ENCODE data around the gene FAM210A.
A peak's percentile ranks its signal among the peaks of the same experiment; 100 is the strongest.

Gene FAM210A

DNA sequence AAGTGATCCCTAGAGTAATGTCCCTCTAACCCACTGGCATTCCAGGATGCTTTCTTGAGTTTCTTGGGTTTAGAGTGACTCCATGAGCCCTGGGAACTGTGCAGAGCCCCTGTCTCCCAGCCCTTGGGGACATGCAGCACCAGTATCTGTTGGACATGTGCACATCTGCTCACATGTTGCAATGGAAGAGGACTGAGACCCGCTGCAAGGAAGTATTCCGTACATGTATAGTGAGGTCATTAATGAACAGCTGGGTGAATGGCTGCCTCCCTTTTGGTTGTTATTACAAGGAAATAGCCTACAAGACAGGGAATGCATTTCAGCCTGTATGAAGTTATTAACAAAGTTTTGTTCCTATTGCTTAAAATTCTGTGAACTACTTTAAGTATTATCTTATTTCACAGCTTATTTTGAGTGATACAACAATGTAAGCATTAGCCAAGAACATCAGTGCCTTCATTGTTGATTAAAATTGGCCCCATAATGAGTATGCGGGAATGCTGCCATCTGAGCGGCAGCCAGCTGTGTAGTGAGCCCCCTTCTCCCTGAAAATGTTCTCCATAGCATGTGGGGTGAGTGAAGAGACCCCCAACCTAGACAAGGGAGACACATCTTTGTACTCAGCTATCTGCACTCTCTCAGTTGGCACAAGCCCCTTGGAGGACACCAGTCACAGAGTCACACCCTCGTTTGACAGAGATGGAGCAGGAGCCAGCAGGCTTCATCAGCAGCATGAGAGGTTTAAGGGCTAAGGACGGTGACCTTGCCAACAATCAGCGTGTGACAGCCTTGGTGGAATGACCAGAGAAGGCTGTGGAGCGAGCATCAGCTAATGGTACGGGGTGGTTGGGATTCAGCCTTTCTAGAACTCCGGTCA is 87.4 kb downstream of the FAM210A start:
- no peaks in the 10 kb centered on the region for H3K9me3 ChIP-seq (ENCODE audit: control insufficient read depth, low read length)
- DNase-seq, result no peak
- H2AFZ ChIP-seq (ENCODE audit: low read depth, low read length), result no peak overlapping the region
- H3K36me3 ChIP-seq (ENCODE audit: control insufficient read depth in 1 of 2, insufficient read depth in 2 of 2, low read depth in 1 of 2, low read length in 2 of 2), result no peaks in the 10 kb centered on the region
- H3K79me1 ChIP-seq (replicated peaks; ENCODE audit: low read length, poor library complexity, severe bottlenecking), result no peaks in the 10 kb centered on the region
- H3K27me3 ChIP-seq (ENCODE audit: control insufficient read depth in 1 of 2, insufficient read depth in 1 of 2, low read length in 2 of 2), result peaks cover 28 to 30% of the 10 kb centered on the region in 2 experiments
- no peak overlapping the region for H2BK15ac ChIP-seq (ENCODE audit: low read depth, poor library complexity, severe bottlenecking)
- no peak overlapping the region for H3K9ac ChIP-seq (ENCODE audit: low read length)
- no peak overlapping the region for H4K8ac ChIP-seq (ENCODE audit: low read length)
- H3K4me1 ChIP-seq (ENCODE audit: control insufficient read depth, insufficient read depth, low read depth, low read length), result peaks cover 13% of the 10 kb centered on the region
- H2AK5ac ChIP-seq (ENCODE audit: low read length, severe bottlenecking), result no peak overlapping the region
- WGBS, result 85% methylated on average over 10 of the region's 10 CpGs
- H2BK5ac ChIP-seq (ENCODE audit: low read depth, low read length, poor library complexity, severe bottlenecking), result no peak overlapping the region
- no peak overlapping the region for H3K27ac ChIP-seq (ENCODE audit: low read length, poor library complexity, severe bottlenecking)
- H3K18ac ChIP-seq (ENCODE audit: low read depth in 1 of 2, low read length in 2 of 2), result no peak overlapping the region
- no peak overlapping the region for H4K91ac ChIP-seq (ENCODE audit: low read length)
- no peak overlapping the region for H3K23ac ChIP-seq (ENCODE audit: low read length in 2 of 2)
- H3K4me2 ChIP-seq (ENCODE audit: low read length, poor library complexity, severe bottlenecking), result no peak overlapping the region
- H3K14ac ChIP-seq (ENCODE audit: low read length in 2 of 2), result peak overlapping the region in 1 of 2 experiments; percentile 22
- no peak overlapping the region for H2BK12ac ChIP-seq (ENCODE audit: low read length in 2 of 2)
- H2BK120ac ChIP-seq (ENCODE audit: low read depth, low read length), result no peak overlapping the region
- no peak overlapping the region for H3K4me3 ChIP-seq (ENCODE audit: insufficient read depth in 1 of 2, low read depth in 1 of 2, low read length in 2 of 2)
- no peak overlapping the region for H3K4ac ChIP-seq (ENCODE audit: low read depth in 1 of 2, low read length in 2 of 2)

DNA sequence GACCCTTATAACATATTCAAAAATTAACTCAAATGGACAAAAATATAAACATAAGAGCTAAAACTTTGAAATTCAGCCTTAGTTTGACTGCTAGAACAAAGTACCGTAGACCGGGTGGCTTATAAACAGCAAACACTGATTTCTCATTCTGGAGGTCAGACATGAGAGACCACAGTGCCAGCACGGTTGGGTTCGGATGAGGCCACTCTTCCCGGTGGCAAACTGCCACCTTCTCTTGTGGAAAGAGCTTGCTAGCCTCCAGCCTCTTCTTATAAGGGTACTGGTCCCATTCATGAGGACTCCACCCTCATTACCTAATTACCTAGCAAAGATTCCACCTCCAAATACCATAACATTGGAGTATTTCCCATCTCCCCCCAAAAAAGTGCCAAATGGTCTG is 91.3 kb downstream of the FAM210A start:
- H2BK120ac ChIP-seq (ENCODE audit: low read depth, low read length), result no peak overlapping the region
- peaks cover 12 to 13% of the 10 kb centered on the region in 2 experiments for H3K27me3 ChIP-seq (ENCODE audit: control insufficient read depth in 1 of 2, insufficient read depth in 1 of 2, low read length in 2 of 2)
- H3K79me1 ChIP-seq (replicated peaks; ENCODE audit: low read length, poor library complexity, severe bottlenecking), result no peaks in the 10 kb centered on the region
- H2BK15ac ChIP-seq (ENCODE audit: low read depth, poor library complexity, severe bottlenecking), result no peak overlapping the region
- H3K4me2 ChIP-seq (ENCODE audit: low read length, poor library complexity, severe bottlenecking), result no peak overlapping the region
- no peaks in the 10 kb centered on the region for H3K36me3 ChIP-seq (ENCODE audit: control insufficient read depth in 1 of 2, insufficient read depth in 2 of 2, low read depth in 1 of 2, low read length in 2 of 2)
- H3K4me1 ChIP-seq (ENCODE audit: control insufficient read depth, insufficient read depth, low read depth, low read length), result no peaks in the 10 kb centered on the region
- no peak overlapping the region for H2AFZ ChIP-seq (ENCODE audit: low read depth, low read length)
- H4K91ac ChIP-seq (ENCODE audit: low read length), result no peak overlapping the region
- no peak overlapping the region for H2BK5ac ChIP-seq (ENCODE audit: low read depth, low read length, poor library complexity, severe bottlenecking)
- no peak overlapping the region for H3K14ac ChIP-seq (ENCODE audit: low read length in 2 of 2)
- no peak overlapping the region for H3K4me3 ChIP-seq (ENCODE audit: insufficient read depth in 1 of 2, low read depth in 1 of 2, low read length in 2 of 2)
- no peak overlapping the region for H4K8ac ChIP-seq (ENCODE audit: low read length)
- no peak overlapping the region for H2AK5ac ChIP-seq (ENCODE audit: low read length, severe bottlenecking)
- no peak overlapping the region for H3K9ac ChIP-seq (ENCODE audit: low read length)
- no peak for DNase-seq
- 92% methylated on average over 5 of the region's 5 CpGs for WGBS
- no peak overlapping the region for H3K18ac ChIP-seq (ENCODE audit: low read depth in 1 of 2, low read length in 2 of 2)
- no peak overlapping the region for H2BK12ac ChIP-seq (ENCODE audit: low read length in 2 of 2)
- no peak overlapping the region for H3K23ac ChIP-seq (ENCODE audit: low read length in 2 of 2)
- H3K9me3 ChIP-seq (ENCODE audit: control insufficient read depth, low read length), result no peaks in the 10 kb centered on the region
- no peak overlapping the region for H3K27ac ChIP-seq (ENCODE audit: low read length, poor library complexity, severe bottlenecking)
- H3K4ac ChIP-seq (ENCODE audit: low read depth in 1 of 2, low read length in 2 of 2), result no peak overlapping the region

DNA sequence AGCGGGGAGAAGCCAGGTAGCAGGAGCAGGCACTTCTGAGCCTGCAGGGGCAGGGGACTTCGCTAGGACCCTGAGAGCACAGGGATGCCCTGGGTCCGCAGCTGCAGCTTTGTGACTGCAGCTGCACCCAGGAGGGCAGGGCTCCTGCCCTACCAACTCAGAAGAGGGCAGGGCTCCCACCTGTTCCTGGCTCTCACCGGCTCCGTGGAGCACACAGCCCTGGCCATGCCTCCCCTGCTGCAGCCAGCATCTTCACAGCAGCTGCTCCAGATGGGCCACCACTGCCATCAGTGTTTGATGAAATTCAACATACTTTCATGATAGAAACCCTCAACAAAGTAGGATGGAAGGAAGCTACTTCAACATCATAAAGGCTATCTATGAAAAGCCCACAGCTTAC is 92.7 kb downstream of the FAM210A start:
- Histone ChIP-seq H3K27ac (ENCODE audit: low read length, poor library complexity, severe bottlenecking) (no peak overlapping the region), H2BK120ac (ENCODE audit: low read depth, low read length) (no peak overlapping the region), H3K4me1 (ENCODE audit: control insufficient read depth, insufficient read depth, low read depth, low read length) (no peaks in the 10 kb centered on the region), H3K4ac (ENCODE audit: low read depth in 1 of 2, low read length in 2 of 2) (no peak overlapping the region), H2AK5ac (ENCODE audit: low read length, severe bottlenecking) (no peak overlapping the region), H3K23ac (ENCODE audit: low read length in 2 of 2) (no peak overlapping the region), H2BK15ac (ENCODE audit: low read depth, poor library complexity, severe bottlenecking) (no peak overlapping the region), H3K18ac (ENCODE audit: low read depth in 1 of 2, low read length in 2 of 2) (no peak overlapping the region), H3K14ac (ENCODE audit: low read length in 2 of 2) (peak overlapping the region in 1 of 2 experiments; percentile 47), H2BK5ac (ENCODE audit: low read depth, low read length, poor library complexity, severe bottlenecking) (no peak overlapping the region), H3K9me3 (ENCODE audit: control insufficient read depth, low read length) (no peaks in the 10 kb centered on the region), H3K36me3 (ENCODE audit: control insufficient read depth in 1 of 2, insufficient read depth in 2 of 2, low read depth in 1 of 2, low read length in 2 of 2) (no peaks in the 10 kb centered on the region), H3K9ac (ENCODE audit: low read length) (no peak overlapping the region), H4K91ac (ENCODE audit: low read length) (peak overlapping the region; percentile 53), H3K27me3 (ENCODE audit: control insufficient read depth in 1 of 2, insufficient read depth in 1 of 2, low read length in 2 of 2) (peaks cover 7 to 13% of the 10 kb centered on the region in 2 experiments), H3K79me1 (replicated peaks; ENCODE audit: low read length, poor library complexity, severe bottlenecking) (no peaks in the 10 kb centered on the region), H3K4me3 (ENCODE audit: insufficient read depth in 1 of 2, low read depth in 1 of 2, low read length in 2 of 2) (peak overlapping the region in 1 of 2 experiments; percentile 10), H3K4me2 (ENCODE audit: low read length, poor library complexity, severe bottlenecking) (no peak overlapping the region), H2AFZ (ENCODE audit: low read depth, low read length) (no peak overlapping the region), H4K8ac (ENCODE audit: low read length) (no peak overlapping the region), H2BK12ac (ENCODE audit: low read length in 2 of 2) (no peak overlapping the region)
- DNase-seq, result no peak
- WGBS, result 85% methylated on average over 5 of the region's 5 CpGs

DNA sequence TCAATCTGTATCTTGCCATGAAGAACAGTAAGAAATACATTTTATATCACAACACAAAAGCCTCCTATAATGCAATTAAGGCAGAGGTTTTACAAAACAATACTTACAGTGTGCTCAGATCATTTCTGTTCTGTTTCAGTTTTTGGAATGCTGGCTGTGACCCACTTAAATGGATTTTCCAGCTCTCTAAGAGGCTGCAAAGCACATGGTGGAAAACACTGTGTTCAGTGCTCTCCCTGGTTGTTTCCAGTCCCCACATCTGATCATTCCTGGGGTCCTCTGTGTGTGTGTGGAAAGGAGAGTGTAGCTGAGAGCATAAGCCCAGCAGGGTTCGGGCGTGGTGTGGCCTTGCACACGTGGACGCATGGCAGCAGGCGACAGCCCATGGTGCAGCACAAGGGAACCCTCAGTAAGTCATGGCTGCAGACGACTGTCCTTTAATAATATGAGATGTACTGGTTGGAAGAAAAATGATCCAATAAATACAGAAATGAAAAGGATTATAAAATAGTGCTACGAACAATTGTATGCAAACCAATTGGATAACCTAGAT is 95.6 kb downstream of the FAM210A start:
- H3K4me3 ChIP-seq (ENCODE audit: insufficient read depth in 1 of 2, low read depth in 1 of 2, low read length in 2 of 2), result no peak overlapping the region
- no peak overlapping the region for H3K4ac ChIP-seq (ENCODE audit: low read depth in 1 of 2, low read length in 2 of 2)
- no peak overlapping the region for H2AFZ ChIP-seq (ENCODE audit: low read depth, low read length)
- H3K4me1 ChIP-seq (ENCODE audit: control insufficient read depth, insufficient read depth, low read depth, low read length), result no peaks in the 10 kb centered on the region
- H3K27ac ChIP-seq (ENCODE audit: low read length, poor library complexity, severe bottlenecking), result no peak overlapping the region
- H4K91ac ChIP-seq (ENCODE audit: low read length), result no peak overlapping the region
- H2BK15ac ChIP-seq (ENCODE audit: low read depth, poor library complexity, severe bottlenecking), result no peak overlapping the region
- H3K9me3 ChIP-seq (ENCODE audit: control insufficient read depth, low read length), result no peaks in the 10 kb centered on the region
- no peak overlapping the region for H2BK12ac ChIP-seq (ENCODE audit: low read length in 2 of 2)
- DNase-seq, result no peak
- WGBS, result 79% methylated on average over 5 of the region's 7 CpGs
- no peaks in the 10 kb centered on the region for H3K79me1 ChIP-seq (replicated peaks; ENCODE audit: low read length, poor library complexity, severe bottlenecking)
- H3K4me2 ChIP-seq (ENCODE audit: low read length, poor library complexity, severe bottlenecking), result no peak overlapping the region
- no peaks in the 10 kb centered on the region for H3K36me3 ChIP-seq (ENCODE audit: control insufficient read depth in 1 of 2, insufficient read depth in 2 of 2, low read depth in 1 of 2, low read length in 2 of 2)
- no peak overlapping the region for H3K9ac ChIP-seq (ENCODE audit: low read length)
- peaks cover 16 to 28% of the 10 kb centered on the region in 2 experiments for H3K27me3 ChIP-seq (ENCODE audit: control insufficient read depth in 1 of 2, insufficient read depth in 1 of 2, low read length in 2 of 2)
- H3K14ac ChIP-seq (ENCODE audit: low read length in 2 of 2), result no peak overlapping the region
- H4K8ac ChIP-seq (ENCODE audit: low read length), result no peak overlapping the region
- H3K18ac ChIP-seq (ENCODE audit: low read depth in 1 of 2, low read length in 2 of 2), result no peak overlapping the region
- H3K23ac ChIP-seq (ENCODE audit: low read length in 2 of 2), result no peak overlapping the region
- H2BK5ac ChIP-seq (ENCODE audit: low read depth, low read length, poor library complexity, severe bottlenecking), result no peak overlapping the region
- no peak overlapping the region for H2BK120ac ChIP-seq (ENCODE audit: low read depth, low read length)
- no peak overlapping the region for H2AK5ac ChIP-seq (ENCODE audit: low read length, severe bottlenecking)
